Stomach (tissue), 9 donors: ENCODE data around the gene TMA7. TPM values are rescaled to one million over a fixed set of nuclear protein-coding genes. Genes with fewer than 3 reads are reported as not detected.

ENCODE experiments used
- DNase-seq, 2 donors: peaks; one replicate each; pipeline versions ENCODE4 v3.0.0 to v3.0.0-alpha.2; 2013 to 2019
- H3K27ac ChIP-seq, 5 donors: fragments of 200-600 bp in 4 of 5; sonication (generic) in 4 of 5; one replicate each; pipeline ENCODE4 v1.5.1; 2013 to 2019; ENCODE audit warnings: mild to moderate bottlenecking in 1 of 5, moderate library complexity in 1 of 5
- H3K27me3 ChIP-seq, 3 donors: fragments of 200-600 bp; sonication (generic); one replicate each; pipeline ENCODE4 v1.5.1; 2017 to 2019; ENCODE audit warnings: mixed run types in 1 of 3
- H3K36me3 ChIP-seq, 4 donors: fragments of 200-600 bp; sonication (generic); 1 replicate in 3 of 4; 2 replicates in 1 of 4; pipeline ENCODE4 v1.5.1; 2016 to 2019
- H3K4me1 ChIP-seq, 4 donors: fragments of 200-600 bp; sonication (generic); one replicate each; pipeline ENCODE4 v1.5.1; 2016 to 2019
- H3K4me3 ChIP-seq, 4 donors: fragments of 200-600 bp; sonication (generic) in 3 of 4; one replicate each; pipeline ENCODE4 v1.5.1; 2016 to 2019; ENCODE audit warnings: mild to moderate bottlenecking in 1 of 4
- H3K9me3 ChIP-seq, 4 donors: fragments of 200-600 bp; sonication (generic); one replicate each; pipeline ENCODE4 v1.5.1; 2016 to 2019
- CTCF ChIP-seq, 7 experiments: fragments of 450-650 bp in 4 of 7; fragments of 200-600 bp in 3 of 7; sonication (generic) in 3 of 7; IDR thresholded peaks; one replicate each; pipeline ENCODE4 v1.5.1; 2016 to 2019; ENCODE audit warnings: antibody characterized with exemption in 7 of 7, control low read depth in 2 of 7, mild to moderate bottlenecking in 1 of 7
- EP300 ChIP-seq: sonication (generic); formaldehyde crosslinking; IDR thresholded peaks from one replicate; pipeline ENCODE4 v1.6.1; 2017; ENCODE audit warnings: antibody characterized with exemption
- POLR2A ChIP-seq, 4 donors: fragments of 450-650 bp; IDR thresholded peaks; one replicate each; pipeline ENCODE4 v1.6.1; 2016; ENCODE audit warnings: antibody characterized with exemption in 4 of 4, control low read depth in 2 of 4, mild to moderate bottlenecking in 1 of 4, moderate library complexity in 1 of 4
- POLR2AphosphoS5 ChIP-seq, 3 donors: sonication (generic); formaldehyde crosslinking; IDR thresholded peaks; one replicate each; pipeline ENCODE4 v1.6.1; 2016; ENCODE audit warnings: antibody characterized with exemption in 3 of 3
- WGBS, 5 donors: extraction: QIAGEN DNeasy Blood & Tissue Kit in 3 of 5; methylation state at CpG; one replicate each; pipeline versions ENCODE4 v1.1.5 to v1.1.7; 2013 to 2018; 5-methylcytosine and 5-hydroxymethylcytosine counted together
- intact Hi-C: fragments of 100-400 bp; cut with DNase I; formaldehyde crosslinking; loops from one replicate; pipeline ENCODE4 v1.15.1; 2023; ENCODE audit warnings: low total_unique reads
- polyA plus RNA-seq, 3 donors: library from polyadenylated mRNA; stranded (reverse); fragments of 200-250 nt; gene quantifications; one replicate each; pipeline ENCODE4 v1.2.3, GENCODE V29; 2013
- total RNA-seq, 5 donors: library from RNA; depleted of rRNA; stranded (reverse); fragments of >200 nt; gene quantifications; one replicate each; pipeline versions ENCODE4 v1.1.0 to v1.2.3, GENCODE V29; 2014 to 2016
- donor health status: healthy with polysubstance abuse.
- donor health status: Bipolar disorder and iron deficiency.
- donor health status: healthy.

Gene TMA7
- total and polyA plus RNA-seq, 8 donors = 107 to 702 (median 266) TPM

DNA sequence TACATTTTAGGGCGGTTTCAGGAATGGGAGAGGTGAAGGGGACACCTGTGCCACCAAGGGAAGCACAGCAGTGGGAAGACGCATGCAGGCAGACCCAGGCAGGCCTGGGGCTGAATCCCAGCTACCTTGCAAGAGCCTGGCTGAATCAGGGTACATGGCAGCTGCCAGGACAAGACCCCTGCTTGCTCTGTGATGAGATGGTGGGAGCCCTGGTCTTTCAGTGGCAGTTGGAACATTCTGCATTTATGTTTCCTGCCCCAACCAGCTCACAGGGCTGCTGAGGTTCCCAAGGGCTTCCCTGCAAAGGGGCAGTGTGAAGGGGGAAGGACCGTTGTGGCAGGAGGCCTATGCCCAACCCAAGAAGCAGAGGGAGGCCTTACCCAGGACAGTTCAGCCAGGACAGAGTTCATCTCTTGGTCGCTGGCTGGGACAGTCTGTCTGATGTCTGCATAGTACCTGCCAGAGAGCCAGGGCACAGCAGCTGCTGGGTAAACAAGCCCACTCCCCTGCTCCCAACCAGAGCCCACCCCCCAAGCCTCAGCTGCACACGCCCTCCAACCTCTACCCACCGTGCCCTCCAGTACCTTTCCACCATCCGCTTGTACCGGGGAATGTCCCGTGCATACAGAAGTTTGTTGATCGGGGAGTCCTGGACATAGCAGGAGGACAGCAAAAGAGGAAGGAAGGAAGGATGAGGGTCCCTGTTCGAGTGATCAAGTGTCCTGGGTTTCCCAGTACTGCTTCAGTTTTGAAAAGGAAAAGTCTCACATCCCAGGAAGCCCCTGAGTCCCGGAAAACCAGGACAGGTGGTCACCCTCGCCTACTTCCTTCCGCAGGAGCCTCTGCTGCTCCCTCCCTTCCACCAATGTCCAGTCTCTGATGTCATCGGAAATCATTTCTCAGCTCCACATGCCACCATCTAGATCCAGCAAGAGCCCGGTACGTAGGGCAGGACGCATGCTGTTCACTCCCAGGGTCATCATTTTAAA is 33.3 kb upstream of the TMA7 start:
- H3K4me1 ChIP-seq = peaks cover 0 to 13% (median 7%) of the 10 kb centered on the region in 4 donors
- peak overlapping the region in 1 of 5 donors; percentile 87 for H3K27ac ChIP-seq
- no peaks in the 10 kb centered on the region for H3K9me3 ChIP-seq
- TF ChIP-seq EP300 (no peak), POLR2A (IDR thresholded peaks at IDR 0.05) (no peak), POLR2AphosphoS5 (IDR thresholded peaks at IDR 0.05) (no peak), CTCF (IDR thresholded peaks at IDR 0.05) (no peak)
- 85 to 90% (median 88%) methylated on average over 17 to 18 of the region's 18 CpGs for WGBS, 5 donors
- peak; percentile 2 to 11 for DNase-seq
- H3K4me3 ChIP-seq = no peak overlapping the region
- H3K27me3 ChIP-seq = no peaks in the 10 kb centered on the region
- intact Hi-C loops = no loop called here
- H3K36me3 ChIP-seq = peaks cover 65 to 90% (median 83%) of the 10 kb centered on the region in 4 donors

- peak in 1 of 2 donors; percentile 0 for DNase-seq
- Histone ChIP-seq H3K4me1 (peaks cover 0 to 4% (median 2%) of the 10 kb centered on the region in 4 donors), H3K4me3 (no peak overlapping the region), H3K36me3 (peaks cover 74 to 99% (median 92%) of the 10 kb centered on the region in 4 donors), H3K9me3 (no peaks in the 10 kb centered on the region), H3K27ac (peak overlapping the region in 1 of 5 donors; percentile 24), H3K27me3 (no peaks in the 10 kb centered on the region)
- TF ChIP-seq POLR2A (IDR thresholded peaks at IDR 0.05) = no peak
- no peak for TF ChIP-seq CTCF (IDR thresholded peaks at IDR 0.05)
- TF ChIP-seq POLR2AphosphoS5 (IDR thresholded peaks at IDR 0.05) = no peak
- no peak for TF ChIP-seq EP300
- 83 to 91% (median 90%) methylated on average over 8 of the region's 8 CpGs for WGBS, 5 donors
- intact Hi-C loops = no loop called here
Measured at GRCh38 chr3:48407542-48408099, 32.4 kb upstream of the TMA7 start.

GRCh38 chr3:48408823-48409281 is 31.2 kb upstream of the TMA7 start:
- Histone ChIP-seq H3K27me3 (no peaks in the 10 kb centered on the region), H3K27ac (no peak overlapping the region), H3K9me3 (no peaks in the 10 kb centered on the region), H3K4me3 (no peak overlapping the region), H3K36me3 (peaks cover 80 to 100% (median 100%) of the 10 kb centered on the region in 4 donors), H3K4me1 (no peaks in the 10 kb centered on the region)
- DNase-seq = peak; percentile 3 to 21
- 81 to 89% (median 83%) methylated on average over 4 of the region's 4 CpGs for WGBS, 5 donors
- intact Hi-C loops = no loop called here
- TF ChIP-seq POLR2AphosphoS5 (IDR thresholded peaks at IDR 0.05) (no peak), POLR2A (IDR thresholded peaks at IDR 0.05) (no peak), CTCF (IDR thresholded peaks at IDR 0.05) (no peak)
